ENCODE results near the gene MINDY2. TPM values are rescaled to one million over a fixed set of nuclear protein-coding genes. Genes with fewer than 3 reads are reported as not detected.

MINDY2 gene
- total RNA-seq, 1 experiment from 2014 or later = 25.5 TPM

DNA sequence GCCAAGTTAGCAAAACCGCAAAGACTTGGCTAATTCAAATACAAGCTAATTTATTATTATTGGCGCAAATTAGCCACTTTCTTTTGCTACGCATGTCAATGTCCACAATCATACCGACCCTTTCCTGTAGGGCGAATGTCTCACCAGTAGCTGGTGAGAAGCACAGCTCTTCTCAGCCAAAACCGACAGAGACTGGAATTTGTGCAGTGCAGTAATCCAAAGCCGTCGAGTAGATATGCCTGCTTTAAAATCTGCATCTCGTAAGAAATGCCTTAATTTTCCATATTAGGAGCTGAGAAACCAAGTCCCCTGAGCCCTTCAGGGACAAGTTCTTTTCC is 614 bp upstream of the MINDY2 start:
- ChIA-PET POLR2A (interaction anchor here (0.7 to 2.5 kb wide), 11 partner anchors 9 to 438 kb away, joined by 3 to 99 read pairs (median 5); partner anchors contain the start of gene ADAM10), CTCF (interaction anchor here (0.5 to 2.5 kb wide), 15 partner anchors 11 to 758 kb away, joined by 3 to 42 read pairs (median 4); partner anchors contain the start of gene ADAM10)
- Histone ChIP-seq H3K36me3 (ENCODE audit: control insufficient read depth, insufficient read depth, low read length) (no peaks in the 10 kb centered on the region), H3K4me3 (ENCODE audit: low read depth, low read length) (peak overlapping the region; percentile 47), H3K9me3 (no peaks in the 10 kb centered on the region), H3K4me1 (peaks cover 10% of the 10 kb centered on the region), H3K27me3 (replicated peaks; ENCODE audit: control insufficient read depth, insufficient read depth, low read length) (no peaks in the 10 kb centered on the region)
- no peaks in the 10 kb centered on the region for H3K27me3 Mint-ChIP-seq (ENCODE audit: insufficient read depth, unreplicated experiment)
- BruUV-seq (replicated peaks) = no TSS peak
- no peak for DNase-seq
- intact Hi-C loops (cut with micrococcal nuclease; ENCODE audit: unreplicated experiment) = loop anchor here (2.0 to 10.0 kb wide), 4 partner anchors 62 to 543 kb away; partner anchors contain the start of gene SLTM
- no peak overlapping the region for H3K4me3 Mint-ChIP-seq (ENCODE audit: unreplicated experiment)
- H3K9me3 Mint-ChIP-seq (ENCODE audit: unreplicated experiment) = peaks cover 10% of the 10 kb centered on the region
- peaks cover 10% of the 10 kb centered on the region for H3K36me3 Mint-ChIP-seq (ENCODE audit: insufficient read depth, unreplicated experiment)
- no peaks in the 10 kb centered on the region for H3K4me1 Mint-ChIP-seq (ENCODE audit: low read depth, unreplicated experiment)
- peak overlapping the region; percentile 85 for H3K27ac Mint-ChIP-seq (ENCODE audit: unreplicated experiment)
- TF ChIP-seq, protein P1, sequence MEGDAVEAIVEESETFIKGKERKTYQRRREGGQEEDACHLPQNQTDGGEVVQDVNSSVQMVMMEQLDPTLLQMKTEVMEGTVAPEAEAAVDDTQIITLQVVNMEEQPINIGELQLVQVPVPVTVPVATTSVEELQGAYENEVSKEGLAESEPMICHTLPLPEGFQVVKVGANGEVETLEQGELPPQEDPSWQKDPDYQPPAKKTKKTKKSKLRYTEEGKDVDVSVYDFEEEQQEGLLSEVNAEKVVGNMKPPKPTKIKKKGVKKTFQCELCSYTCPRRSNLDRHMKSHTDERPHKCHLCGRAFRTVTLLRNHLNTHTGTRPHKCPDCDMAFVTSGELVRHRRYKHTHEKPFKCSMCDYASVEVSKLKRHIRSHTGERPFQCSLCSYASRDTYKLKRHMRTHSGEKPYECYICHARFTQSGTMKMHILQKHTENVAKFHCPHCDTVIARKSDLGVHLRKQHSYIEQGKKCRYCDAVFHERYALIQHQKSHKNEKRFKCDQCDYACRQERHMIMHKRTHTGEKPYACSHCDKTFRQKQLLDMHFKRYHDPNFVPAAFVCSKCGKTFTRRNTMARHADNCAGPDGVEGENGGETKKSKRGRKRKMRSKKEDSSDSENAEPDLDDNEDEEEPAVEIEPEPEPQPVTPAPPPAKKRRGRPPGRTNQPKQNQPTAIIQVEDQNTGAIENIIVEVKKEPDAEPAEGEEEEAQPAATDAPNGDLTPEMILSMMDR (IDR thresholded peaks at IDR 0.05; ENCODE audit: insufficient read depth in 1 of 2, low read depth in 1 of 2, low read length in 1 of 2, severe bottlenecking in 1 of 2, unreplicated experiment in 1 of 2) = no peak

DNA sequence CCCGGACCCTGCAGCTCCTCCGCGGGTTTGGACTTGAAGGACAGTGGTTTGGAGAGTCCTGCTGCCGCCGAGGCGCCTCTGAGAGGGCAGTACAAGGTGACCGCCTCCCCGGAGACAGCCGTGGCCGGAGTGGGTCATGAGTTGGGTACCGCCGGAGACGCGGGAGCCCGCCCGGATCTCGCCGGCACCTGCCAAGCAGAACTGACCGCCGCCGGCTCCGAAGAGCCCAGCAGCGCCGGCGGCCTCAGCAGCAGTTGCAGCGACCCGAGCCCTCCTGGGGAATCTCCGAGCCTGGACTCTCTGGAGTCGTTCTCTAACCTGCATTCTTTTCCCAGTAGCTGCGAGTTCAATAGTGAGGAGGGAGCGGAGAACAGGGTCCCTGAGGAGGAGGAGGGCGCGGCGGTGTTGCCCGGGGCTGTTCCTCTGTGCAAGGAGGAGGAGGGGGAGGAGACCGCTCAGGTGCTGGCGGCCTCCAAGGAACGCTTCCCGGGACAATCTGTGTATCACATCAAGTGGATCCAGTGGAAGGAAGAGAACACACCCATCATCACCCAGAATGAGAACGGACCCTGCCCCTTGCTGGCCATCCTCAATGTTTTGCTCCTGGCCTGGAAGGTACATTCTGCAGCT is 634 bp downstream of the MINDY2 start:
- CTCF ChIA-PET = interaction anchor here (0.9 to 2.5 kb wide), 8 partner anchors 13 to 757 kb away, joined by 3 to 42 read pairs (median 6); partner anchors contain the start of gene ADAM10
- H3K4me1 ChIP-seq = peaks cover 10% of the 10 kb centered on the region
- H3K9me3 ChIP-seq = no peaks in the 10 kb centered on the region
- no peak overlapping the region for H3K4me3 Mint-ChIP-seq (ENCODE audit: unreplicated experiment)
- H3K27ac Mint-ChIP-seq (ENCODE audit: unreplicated experiment) = peak overlapping the region; percentile 85
- H3K27me3 Mint-ChIP-seq (ENCODE audit: insufficient read depth, unreplicated experiment) = no peaks in the 10 kb centered on the region
- no peaks in the 10 kb centered on the region for H3K36me3 ChIP-seq (ENCODE audit: control insufficient read depth, insufficient read depth, low read length)
- H3K9me3 Mint-ChIP-seq (ENCODE audit: unreplicated experiment) = peaks cover 2% of the 10 kb centered on the region
- POLR2A ChIA-PET = interaction anchor here (0.7 to 2.5 kb wide), 7 partner anchors 22 to 439 kb away, joined by 3 to 99 read pairs (median 4); partner anchors contain the start of gene ADAM10
- H3K4me3 ChIP-seq (ENCODE audit: low read depth, low read length) = peak overlapping the region; percentile 99
- H3K27me3 ChIP-seq (replicated peaks; ENCODE audit: control insufficient read depth, insufficient read depth, low read length) = no peaks in the 10 kb centered on the region
- H3K4me1 Mint-ChIP-seq (ENCODE audit: low read depth, unreplicated experiment) = no peaks in the 10 kb centered on the region
- no TSS peak for BruUV-seq (replicated peaks)
- intact Hi-C loops (cut with micrococcal nuclease; ENCODE audit: unreplicated experiment) = loop anchor here (1.0 to 10.0 kb wide), 6 partner anchors 21 to 544 kb away; partner anchors contain the start of gene SLTM
- DNase-seq = peak; percentile 55 to 64
- peaks cover 10% of the 10 kb centered on the region for H3K36me3 Mint-ChIP-seq (ENCODE audit: insufficient read depth, unreplicated experiment)
- TF ChIP-seq, protein P1 (IDR thresholded peaks at IDR 0.05; ENCODE audit: insufficient read depth in 1 of 2, low read depth in 1 of 2, low read length in 1 of 2, severe bottlenecking in 1 of 2, unreplicated experiment in 1 of 2) = no peak

DNA sequence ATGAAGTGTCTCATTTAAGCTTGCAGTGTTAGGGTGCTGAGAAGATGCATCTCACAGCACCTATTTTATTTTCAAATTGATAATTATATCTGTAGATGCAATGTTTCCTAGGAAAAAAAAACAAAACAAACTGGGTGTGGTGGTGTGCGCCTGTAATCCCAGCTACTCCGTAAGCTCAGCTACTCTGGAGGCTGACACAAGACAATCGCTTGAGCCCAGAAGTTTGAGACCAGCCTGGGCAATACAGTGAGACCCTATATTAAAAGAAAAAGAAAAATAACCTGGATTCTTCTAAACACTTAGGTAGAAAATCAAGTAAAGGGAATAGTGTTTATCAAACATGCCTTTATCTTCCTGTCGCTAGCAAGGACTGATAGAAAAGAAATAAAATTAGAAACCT is 1.9 kb downstream of the MINDY2 start:
- intact Hi-C loops (cut with micrococcal nuclease; ENCODE audit: unreplicated experiment) = loop anchor here (5.0 to 10.0 kb wide), 3 partner anchors 159 to 546 kb away; partner anchors contain the start of gene SLTM
- Mint-ChIP-seq H3K27ac (ENCODE audit: unreplicated experiment) (no peak overlapping the region), H3K4me1 (ENCODE audit: low read depth, unreplicated experiment) (no peaks in the 10 kb centered on the region), H3K36me3 (ENCODE audit: insufficient read depth, unreplicated experiment) (peaks cover 10% of the 10 kb centered on the region), H3K4me3 (ENCODE audit: unreplicated experiment) (no peak overlapping the region), H3K9me3 (ENCODE audit: unreplicated experiment) (no peaks in the 10 kb centered on the region), H3K27me3 (ENCODE audit: insufficient read depth, unreplicated experiment) (no peaks in the 10 kb centered on the region)
- no peak for DNase-seq
- ChIA-PET POLR2A (no interaction called here), CTCF (no interaction called here)
- no peaks in the 10 kb centered on the region for H3K27me3 ChIP-seq (replicated peaks; ENCODE audit: control insufficient read depth, insufficient read depth, low read length)
- TF ChIP-seq, protein P1 (IDR thresholded peaks at IDR 0.05; ENCODE audit: insufficient read depth in 1 of 2, low read depth in 1 of 2, low read length in 1 of 2, severe bottlenecking in 1 of 2, unreplicated experiment in 1 of 2) = no peak
- no peaks in the 10 kb centered on the region for H3K36me3 ChIP-seq (ENCODE audit: control insufficient read depth, insufficient read depth, low read length)
- H3K4me1 ChIP-seq = peaks cover 10% of the 10 kb centered on the region
- no peaks in the 10 kb centered on the region for H3K9me3 ChIP-seq
- peak overlapping the region; percentile 99 for H3K4me3 ChIP-seq (ENCODE audit: low read depth, low read length)
- no TSS peak for BruUV-seq (replicated peaks)

All from Caco-2 (cell line).